HepG2 (cell line): Measurements from ENCODE around the gene NDUFB6. TPM values are rescaled to one million over a fixed set of nuclear protein-coding genes. Genes with fewer than 3 reads are reported as not detected.

Experiments used
- ATAC-seq: fragments of 200-7000 bp; cut with Tn5 transposase; 3 replicates; pipeline ENCODE4 v1.9.1; 2020; ENCODE audit warnings: mild to moderate bottlenecking, moderate library complexity
- BruUV-seq: library from RNA; stranded (reverse); fragments of 400-500 nt; replicated peaks from 2 replicates; lab custom pipeline; 2021; lab: Mats Ljungman, UMichigan
- CTCF ChIA-PET: fragments of 300-600 bp; formaldehyde crosslinking; extraction: SDS; loops from one replicate; lab custom pipeline; 2021; ENCODE audit warnings: low total read pairs, inconsistent platforms, low intra/inter-chr PET ratio; lab: Yijun Ruan, JAX
- POLR2A ChIA-PET: fragments of 350-600 bp; sonication (Branson Sonifier 250); formaldehyde crosslinking; loops from one replicate; lab custom pipeline; 2020; ENCODE audit warnings: antibody characterized with exemption, inconsistent platforms; lab: Yijun Ruan, JAX
- DNase-seq: peaks from one replicate; pipeline ENCODE4 v3.0.0-alpha.2; 2015; ENCODE audit warnings: low spot score
- FAIRE-seq: peaks from 3 replicates; lab custom pipeline; 2011; peaks lifted over from hg19 to GRCh38; lab: Jason Lieb, UNC
- H2AFZ ChIP-seq: one replicate; pipeline ENCODE4 v1.6.1; 2011; ENCODE audit warnings: low read length, inconsistent platforms
- H3K27ac ChIP-seq: fragments of 300-600 bp; 3 replicates; pipeline ENCODE4 v1.8.0; 2011; ENCODE audit warnings: mixed run types, mild to moderate bottlenecking, mixed read lengths, low read length, inconsistent platforms; ENCODE audit not compliant: insufficient read depth; ENCODE audit errors: extremely low read length
- H3K27me3 ChIP-seq, 2 experiments: fragments of 200-600 bp in 1 of 2; 2 replicates in 1 of 2; 3 replicates in 1 of 2; pipeline versions ENCODE4 v1.6.0 to v1.8.0; 2011; ENCODE audit warnings: low read length in 2 of 2, mild to moderate bottlenecking in 2 of 2, moderate library complexity in 2 of 2, inconsistent platforms in 1 of 2; ENCODE audit not compliant: insufficient read depth in 2 of 2, control insufficient read depth in 1 of 2
- H3K36me3 ChIP-seq, 2 experiments: fragments of 200-600 bp in 1 of 2; replicated peaks in 1 of 2; 2 replicates in 1 of 2; 3 replicates in 1 of 2; pipeline versions ENCODE4 v1.5.1 to v1.8.0; 2011; ENCODE audit warnings: low read length in 2 of 2, inconsistent platforms in 1 of 2; ENCODE audit not compliant: insufficient read depth in 2 of 2, control insufficient read depth in 1 of 2
- H3K4me1 ChIP-seq: 2 replicates; pipeline ENCODE4 v1.5.1; 2012; ENCODE audit warnings: low read length, inconsistent platforms; ENCODE audit not compliant: insufficient read depth
- H3K4me2 ChIP-seq: 2 replicates; pipeline ENCODE4 v1.6.0; 2011; ENCODE audit warnings: low read depth, low read length, inconsistent platforms
- H3K4me3 ChIP-seq, 3 experiments: fragments of 200-600 bp in 1 of 3; sonication (generic), shearing (Covaris generic) in 1 of 3; replicated peaks in 1 of 3; 2 replicates each; pipeline ENCODE4 v1.5.1; 2011 to 2016; ENCODE audit warnings: low read length in 3 of 3, inconsistent platforms in 2 of 3, low read depth in 2 of 3, mild to moderate bottlenecking in 2 of 3, control low read depth in 1 of 3, mixed read lengths in 1 of 3; ENCODE audit not compliant: insufficient read depth in 1 of 3
- H3K79me2 ChIP-seq: one replicate; pipeline ENCODE4 v1.6.1; 2011; ENCODE audit warnings: low read length, inconsistent platforms; ENCODE audit not compliant: insufficient read depth
- H3K9ac ChIP-seq: 2 replicates; pipeline ENCODE4 v1.6.0; 2011; ENCODE audit warnings: mild to moderate bottlenecking, low read depth, low read length, inconsistent platforms; ENCODE audit not compliant: insufficient read depth
- H3K9me3 ChIP-seq: 2 replicates; pipeline ENCODE4 v1.5.1; 2012; ENCODE audit warnings: mild to moderate bottlenecking, low read length
- H4K20me1 ChIP-seq: 2 replicates; pipeline ENCODE4 v1.6.0; 2011; ENCODE audit warnings: inconsistent platforms, mild to moderate bottlenecking, low read length, moderate library complexity; ENCODE audit not compliant: insufficient read depth
- ATRX ChIP-seq: sonication (generic); formaldehyde crosslinking; IDR thresholded peaks from 2 replicates; pipeline ENCODE4 v1.4.0; 2020; ENCODE audit warnings: missing genetic modification reagents, borderline replicate concordance
- HHEX ChIP-seq: IDR thresholded peaks from 2 replicates; pipeline ENCODE4 v1.6.1; 2016; ENCODE audit warnings: control low read depth
- KAT8 ChIP-seq: IDR thresholded peaks from 2 replicates; pipeline ENCODE4 v1.6.1; 2016; ENCODE audit warnings: missing genetic modification reagents, missing compliant biosample characterization
- NFYC ChIP-seq: IDR thresholded peaks from 2 replicates; pipeline ENCODE4 v1.6.1; 2016; ENCODE audit warnings: missing genetic modification reagents, missing compliant biosample characterization
- PHF5A ChIP-seq: IDR thresholded peaks from one replicate; pipeline ENCODE4 v1.6.1; 2018; ENCODE audit warnings: low read depth, missing genetic modification reagents; ENCODE audit not compliant: unreplicated experiment
- SNRNP70 ChIP-seq: fragments of 200-400 bp; formaldehyde crosslinking; IDR thresholded peaks from 2 replicates; pipeline ENCODE4 v1.6.1; 2017; ENCODE audit warnings: mild to moderate bottlenecking, low read depth, low read length, moderate library complexity
- STAT6 ChIP-seq: sonication (generic); formaldehyde crosslinking; IDR thresholded peaks from 2 replicates; pipeline ENCODE4 v1.4.0; 2020; ENCODE audit warnings: missing genetic modification reagents, mild to moderate bottlenecking, borderline replicate concordance
- ZBTB4 ChIP-seq: sonication (generic); formaldehyde crosslinking; IDR thresholded peaks from 2 replicates; pipeline ENCODE4 v1.4.0; 2020; ENCODE audit warnings: missing genetic modification reagents, mild to moderate bottlenecking, borderline replicate concordance
- ZBTB44 ChIP-seq: sonication (generic); formaldehyde crosslinking; IDR thresholded peaks from 2 replicates; pipeline ENCODE4 v1.4.0; 2020; ENCODE audit warnings: missing genetic modification reagents
- ZNF12 ChIP-seq: sonication (generic); formaldehyde crosslinking; IDR thresholded peaks from 2 replicates; pipeline ENCODE4 v1.5.0; 2020; ENCODE audit warnings: missing genetic modification reagents
- ZNF329 ChIP-seq: sonication (generic); formaldehyde crosslinking; IDR thresholded peaks from 2 replicates; pipeline ENCODE4 v1.9.0; 2021; ENCODE audit warnings: low read depth, mild to moderate bottlenecking, missing genetic modification reagents
- ZNF501 ChIP-seq: sonication (generic); formaldehyde crosslinking; IDR thresholded peaks from 2 replicates; pipeline ENCODE4 v1.5.1; 2020; ENCODE audit warnings: mild to moderate bottlenecking, moderate library complexity, missing genetic modification reagents
- ZNF543 ChIP-seq: sonication (generic); formaldehyde crosslinking; IDR thresholded peaks from 2 replicates; pipeline ENCODE4 v1.4.0; 2020; ENCODE audit warnings: mild to moderate bottlenecking, missing genetic modification reagents
- ZNF749 ChIP-seq: sonication (generic); formaldehyde crosslinking; IDR thresholded peaks from 2 replicates; pipeline ENCODE4 v1.8.0; 2022; ENCODE audit warnings: mild to moderate bottlenecking, missing genetic modification reagents, moderate library complexity, borderline replicate concordance
- WGBS: methylation state at CpG from one replicate; pipeline ENCODE4 v1.1.6; 2017; ENCODE audit warnings: low lambda C conversion rate; 5-methylcytosine and 5-hydroxymethylcytosine counted together
- in situ Hi-C: cut with HindIII; loops from 2 replicates; pipeline ENCODE4 v1.10.0; 2017; ENCODE audit warnings: low pct_unique_long_range_greater_than_20kb; ENCODE audit not compliant: extremely low pct_ligation_motif_present
- intact Hi-C: fragments of 100-400 bp; cut with micrococcal nuclease; formaldehyde crosslinking; loops from one replicate; pipeline ENCODE4 v1.10.0; 2022; ENCODE audit not compliant: unreplicated experiment
- polyA plus RNA-seq, 8 experiments: library from polyadenylated mRNA; depleted of rRNA in 3 of 8; stranded (reverse) in 7 of 8; unstranded in 1 of 8; fragments of >200 nt; fragmentation: Illumina TruSeq in 4 of 8; extraction: Trizol in 4 of 8; gene quantifications; 2 replicates each; pipeline versions ENCODE4 v1.2.1 to v1.2.3, GENCODE V29; 2011 to 2016; ENCODE audit warnings: low read depth in 4 of 8, missing spikeins in 1 of 8, mixed read lengths in 1 of 8; ENCODE audit not compliant: insufficient read depth in 1 of 8
- total RNA-seq, 5 experiments: library from RNA; depleted of rRNA; stranded (reverse); fragments of >200 nt; fragmentation: Illumina TruSeq; extraction: Trizol; gene quantifications; 2 replicates each; pipeline ENCODE4 v1.2.3, GENCODE V29; 2016; ENCODE audit warnings: low read depth in 1 of 5

Gene NDUFB6
- total and polyA plus RNA-seq, 2 of the 13 experiments (the other 11 are each of a cell fraction or from before 2014, with no cell fraction given), result 31.2 to 81.9 TPM

- TF ChIP-seq HHEX (CRISPR knock-in tag), result no peak
- peak; percentile 69; the same call in 1 of the 2 replicates for TF ChIP-seq ZNF543 (CRISPR knock-in tag)
- peak; percentile 99 for TF ChIP-seq KAT8 (CRISPR knock-in tag)
- 0 out of 2 replicates have a peak, but pooled peaks have one; percentile 30 for TF ChIP-seq ZNF329 (CRISPR knock-in tag)
- TF ChIP-seq ZNF749 (CRISPR knock-in tag), result no peak
- TF ChIP-seq ZBTB44 (CRISPR knock-in tag), result no peak
- peak; percentile 52 for TF ChIP-seq PHF5A (CRISPR knock-in tag)
- peak; percentile 83 for TF ChIP-seq ZNF501 (CRISPR knock-in tag)
These were observed at the start of gene NDUFB6 (continued) for GRCh38 chr9:32572900-32573523.

GRCh38 chr9:32618261-32618660 lies 45.3 kb upstream of the NDUFB6 start:
- Histone ChIP-seq H3K4me1 (no peaks in the 10 kb centered on the region), H3K27me3 (no peaks in the 10 kb centered on the region; a peak in 1 of 5 replicates), H3K79me2 (no peaks in the 10 kb centered on the region), H3K4me3 (no peak overlapping the region), H3K9ac (no peak overlapping the region), H3K27ac (no peak overlapping the region), H4K20me1 (no peaks in the 10 kb centered on the region), H2AFZ (no peak overlapping the region), H3K9me3 (no peaks in the 10 kb centered on the region), H3K4me2 (no peak overlapping the region), H3K36me3 (no peaks in the 10 kb centered on the region)
- FAIRE-seq, result no peak
- ATAC-seq, result no peak
- POLR2A ChIA-PET, result no interaction called here
- no peak for DNase-seq
- 9% methylated on average over 5 of the region's 5 CpGs for WGBS
- intact Hi-C loops (no loop called here), in situ Hi-C loops (no loop called here)
- BruUV-seq, result no TSS peak
- CTCF ChIA-PET, result no interaction called here
- TF ChIP-seq SNRNP70 (no peak), ZNF12 (CRISPR knock-in tag) (no peak), STAT6 (CRISPR knock-in tag) (no peak), ZBTB4 (CRISPR knock-in tag) (no peak), NFYC (CRISPR knock-in tag) (no peak), ATRX (no peak)
